ENCODE data around the gene CTNS.
A peak's percentile ranks its signal among the peaks of the same experiment; 100 is the strongest.

Gene CTNS

DNA sequence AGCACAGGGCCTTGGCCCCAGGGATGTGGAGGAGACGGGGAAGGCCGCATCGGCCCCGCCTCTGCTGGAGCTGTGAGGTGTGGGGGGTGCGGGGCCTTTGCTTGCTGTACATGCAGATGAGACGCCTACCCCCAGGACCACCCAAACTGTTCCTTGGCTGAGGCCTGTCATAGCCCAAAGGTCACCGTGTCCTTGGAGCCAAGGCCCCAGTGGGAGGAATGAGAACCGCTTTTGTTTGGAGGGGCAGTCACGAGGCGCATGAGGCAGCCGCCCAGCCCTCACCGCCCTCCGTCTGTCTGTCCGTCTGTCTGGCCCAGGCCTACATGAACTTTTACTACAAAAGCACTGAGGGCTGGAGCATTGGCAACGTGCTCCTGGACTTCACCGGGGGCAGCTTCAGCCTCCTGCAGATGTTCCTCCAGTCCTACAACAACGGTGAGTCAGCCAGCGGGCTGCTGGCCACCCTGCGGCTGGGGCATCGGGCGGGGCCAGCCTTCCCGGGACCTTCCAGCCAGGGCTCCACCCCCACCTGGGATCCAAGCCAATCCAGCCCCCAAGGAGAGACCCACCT, 23.1 kb downstream of the CTNS start:
- DNase-seq (ENCODE audit: low read depth): peak; percentile 51

DNA sequence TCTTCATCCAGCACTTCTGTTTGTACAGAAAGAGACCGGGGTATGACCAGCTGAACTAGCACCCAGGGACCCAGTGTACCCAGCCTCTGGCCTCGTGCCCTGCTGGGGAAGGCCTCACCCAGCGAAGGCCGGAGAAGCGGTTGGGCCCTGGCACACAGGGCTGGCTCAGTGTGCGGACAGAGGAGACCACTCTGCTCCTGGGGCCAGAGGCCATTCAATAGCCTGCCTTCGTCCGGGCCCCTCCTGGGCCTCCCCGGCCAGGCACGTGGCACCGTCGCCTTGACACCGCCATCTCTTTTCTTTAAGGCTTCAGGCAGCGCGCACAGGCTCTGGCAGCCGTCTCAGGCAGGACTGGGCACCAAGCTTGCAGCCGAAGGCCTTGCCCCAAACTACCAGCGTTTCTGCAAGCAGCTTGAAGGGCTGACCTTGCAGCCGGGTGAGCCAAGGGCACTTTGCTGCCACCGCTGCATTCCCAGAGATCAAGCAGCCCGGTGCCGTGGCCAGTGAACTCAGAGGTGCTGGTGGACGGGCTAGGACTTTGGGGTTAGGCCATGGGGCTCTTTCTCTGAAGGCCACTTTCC, 23.8 kb downstream of the CTNS start:
- no peak for DNase-seq (ENCODE audit: low read depth)

DNA sequence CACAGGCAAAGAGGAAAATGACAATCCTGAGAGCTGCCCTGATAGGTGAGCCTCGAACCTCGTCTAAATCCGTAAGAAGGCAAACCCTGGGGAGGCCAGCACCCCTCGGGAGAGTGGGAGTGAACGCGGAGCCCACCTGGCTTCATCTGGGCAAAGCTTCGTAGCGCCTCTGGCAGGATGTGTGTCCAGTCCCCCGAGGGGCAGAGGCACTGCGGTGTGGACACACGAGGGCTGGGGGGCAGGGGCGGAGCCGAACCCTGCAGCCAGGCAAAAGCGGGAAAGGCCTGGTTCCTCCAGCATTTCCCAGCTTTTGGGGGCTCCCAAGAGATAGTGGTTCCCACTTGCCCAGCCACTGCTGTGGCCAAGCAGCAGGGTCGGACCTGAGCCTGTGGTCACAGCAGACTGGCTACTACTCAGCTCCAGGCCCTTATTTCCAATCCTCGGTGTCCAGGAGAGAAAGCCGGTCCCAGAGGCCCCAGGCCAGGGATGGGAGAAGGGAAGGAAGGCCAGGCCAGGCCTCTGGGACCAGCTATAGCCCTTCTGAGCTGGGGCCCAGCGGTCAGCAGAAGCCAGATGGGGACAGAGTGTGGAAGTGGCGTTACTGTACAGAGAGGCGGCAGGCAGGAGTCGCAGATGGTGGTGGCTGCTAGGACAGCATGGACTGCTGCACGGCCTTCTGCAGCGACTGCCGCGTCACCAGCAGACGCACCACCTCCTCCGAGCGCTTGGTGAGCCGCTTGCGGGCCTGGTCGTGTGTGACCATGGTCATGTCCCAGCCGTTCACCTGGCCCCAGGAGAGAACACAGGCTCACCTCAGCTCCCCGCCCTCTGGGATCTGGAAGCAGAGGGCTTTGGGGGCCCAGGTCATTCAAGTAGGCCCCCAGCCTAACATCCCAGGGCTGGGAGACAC, 26.8 kb downstream of the CTNS start:
- no peak for DNase-seq (ENCODE audit: low read depth)

DNA sequence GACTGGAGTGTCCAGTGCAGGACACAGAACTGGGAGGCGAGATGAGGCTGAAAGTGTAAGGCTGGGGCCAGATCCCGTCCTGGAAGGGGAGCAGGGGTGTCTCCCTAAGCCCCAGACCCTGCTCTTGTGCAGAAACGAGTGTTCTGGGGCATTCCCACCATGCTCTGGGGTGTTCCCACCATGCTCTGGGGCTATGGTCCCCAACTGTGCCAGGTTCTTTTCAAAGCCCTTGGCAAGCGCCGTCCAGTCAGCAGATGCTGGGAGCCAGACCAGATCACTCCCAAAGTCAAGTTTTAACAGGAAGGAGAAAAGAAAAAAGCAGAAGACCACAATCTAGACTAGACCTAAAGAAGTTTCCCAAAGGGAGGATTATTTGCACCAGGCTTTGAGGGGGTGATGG, 29.3 kb downstream of the CTNS start:
- DNase-seq (ENCODE audit: low read depth): no peak

DNA sequence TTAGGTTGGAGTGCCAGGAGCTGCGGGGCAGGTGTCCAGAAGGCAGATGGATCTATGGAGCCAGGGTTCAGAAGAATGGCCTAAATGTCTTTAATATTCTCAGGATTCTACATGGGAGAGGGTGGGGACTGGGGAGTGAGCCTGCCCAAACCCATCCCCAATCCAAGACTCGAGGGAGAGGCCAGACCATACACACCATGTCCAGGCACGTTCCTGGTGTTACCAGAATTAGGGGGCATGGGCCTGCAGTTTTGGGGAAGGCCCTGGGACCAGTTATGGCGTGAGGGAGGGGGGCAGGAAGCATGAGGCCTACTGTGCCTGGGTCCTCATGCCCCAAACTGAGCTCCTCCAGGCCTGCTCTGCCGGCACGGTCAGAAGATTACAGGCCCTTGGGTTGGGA, 30.0 kb downstream of the CTNS start:
- no peak for DNase-seq (ENCODE audit: low read depth)

DNA sequence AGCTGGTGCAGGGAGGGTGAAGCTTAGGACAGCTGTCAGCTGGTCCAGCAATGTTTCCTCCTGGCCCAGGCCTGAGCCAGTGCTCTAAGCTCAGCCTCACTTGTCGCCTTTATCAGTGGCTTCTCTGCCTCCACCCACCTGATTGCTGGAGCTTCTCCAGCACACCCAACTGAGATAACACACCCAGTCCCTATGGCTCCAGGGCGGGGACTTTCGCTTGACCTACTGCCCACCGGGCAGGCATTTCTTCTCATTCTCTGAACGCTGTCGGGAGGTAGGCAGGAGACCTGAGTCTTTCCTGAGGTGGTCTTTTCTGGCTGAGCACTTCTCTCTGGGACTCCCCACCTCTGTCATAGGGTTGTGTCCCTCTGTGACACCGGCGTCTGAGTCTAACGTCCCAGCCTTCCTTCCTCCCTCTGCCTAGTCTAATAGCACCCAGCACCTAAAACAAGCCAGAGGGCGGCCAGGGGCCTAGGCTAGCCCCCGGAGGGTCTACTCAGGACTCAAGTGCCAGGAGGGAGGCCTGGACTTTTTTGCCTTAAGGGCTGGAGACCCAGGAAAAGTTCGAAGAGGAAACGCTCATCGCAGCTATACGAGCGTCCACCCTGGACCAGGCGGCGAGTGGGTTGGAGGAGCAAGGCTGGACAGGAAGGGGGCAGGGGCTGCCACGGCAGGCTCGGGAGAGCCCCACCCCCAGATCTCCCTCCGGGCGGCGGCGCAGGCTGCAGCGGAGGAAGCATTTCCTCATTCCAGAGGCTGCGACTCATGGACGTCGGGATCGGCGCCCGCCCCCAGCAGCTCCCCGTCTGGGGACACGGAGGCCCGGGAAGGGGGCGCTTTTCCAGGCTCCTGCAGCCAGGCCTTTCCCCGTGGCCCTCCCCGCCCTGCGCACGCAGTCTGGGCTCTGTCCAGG, 31.1 kb downstream of the CTNS start:
- peak; percentile 50 for DNase-seq (ENCODE audit: low read depth)

DNA sequence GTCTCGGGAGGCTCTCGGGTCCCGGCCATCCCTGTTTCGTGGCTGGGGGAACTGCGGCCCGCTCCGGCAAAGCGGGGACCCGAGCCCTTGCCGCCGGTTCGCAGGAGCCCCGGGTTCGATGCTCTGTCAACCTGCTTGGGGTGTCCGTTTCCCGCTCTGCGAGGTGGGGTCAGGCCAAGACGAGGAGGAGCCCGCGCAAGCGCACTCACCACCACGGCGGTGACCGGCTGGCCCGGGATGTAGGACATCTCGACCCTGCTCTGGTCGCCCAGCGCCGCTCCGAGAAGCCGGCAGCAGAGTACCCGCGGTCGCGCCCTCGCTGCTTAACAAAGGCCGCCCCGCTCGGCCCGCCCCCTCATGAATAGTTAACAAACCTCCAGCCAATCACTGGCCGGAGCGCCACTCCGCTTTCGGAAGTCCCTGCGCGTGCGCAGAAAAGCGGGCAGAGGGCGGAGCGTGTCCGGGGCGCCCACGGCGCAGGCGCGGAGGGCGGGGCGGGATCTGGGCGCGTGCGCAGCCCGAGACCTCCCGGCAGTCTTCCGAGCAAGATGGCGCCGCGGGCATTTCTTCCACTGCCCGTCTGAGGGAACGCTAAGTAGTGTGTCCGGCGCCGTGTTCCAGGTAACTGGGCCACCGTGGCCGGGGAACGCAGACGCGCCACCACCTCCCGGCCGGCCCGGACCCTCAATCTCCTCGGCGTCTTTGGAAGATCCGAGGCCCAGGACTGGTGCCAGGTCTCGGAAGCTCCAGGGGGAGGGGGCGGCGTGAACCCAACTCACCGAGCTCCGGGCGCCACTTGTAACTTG, 31.9 kb downstream of the CTNS start, which contains the start of the genes EMC6 and TAX1BP3:
Gene EMC6, plus strand, starts transcription at position 534 of the 806 bp plus-strand sequence. CDS start 335 bp downstream, outside the sequence.
Gene TAX1BP3, minus strand, starts transcription at position 300 of the 806 bp plus-strand sequence. Its CDS starts 52 bp downstream, at position 248.
- peak; percentile 71 for DNase-seq (ENCODE audit: low read depth)

DNA sequence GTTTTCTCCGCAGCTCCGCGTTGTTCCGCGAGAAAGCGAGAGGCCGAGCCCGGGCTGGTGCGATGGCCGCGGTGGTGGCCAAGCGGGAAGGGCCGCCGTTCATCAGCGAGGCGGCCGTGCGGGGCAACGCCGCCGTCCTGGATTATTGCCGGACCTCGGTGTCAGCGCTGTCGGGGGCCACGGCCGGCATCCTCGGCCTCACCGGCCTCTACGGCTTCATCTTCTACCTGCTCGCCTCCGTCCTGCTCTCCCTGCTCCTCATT, 32.5 kb downstream of the CTNS start:
- no peak for DNase-seq (ENCODE audit: low read depth)

DNA sequence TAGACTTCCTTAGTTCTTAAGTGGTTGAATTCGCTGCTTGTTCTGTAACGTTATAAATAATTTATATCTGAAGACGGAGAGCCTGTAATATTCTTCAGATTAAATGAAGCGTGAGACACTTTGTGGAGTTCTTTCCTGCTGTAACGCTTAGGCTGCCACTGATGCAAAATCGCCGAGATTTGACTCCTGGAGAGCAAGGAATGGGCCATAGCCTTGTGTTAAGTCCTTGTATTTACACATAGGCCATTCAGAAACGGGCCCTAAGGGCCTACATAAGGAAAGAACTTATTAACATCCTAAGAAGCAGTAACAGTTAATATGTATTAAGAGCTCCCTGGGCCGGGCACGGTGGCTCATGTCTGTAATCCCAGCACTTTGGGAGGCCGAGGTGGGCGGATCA, 33.0 kb downstream of the CTNS start:
- DNase-seq (ENCODE audit: low read depth): no peak

DNA sequence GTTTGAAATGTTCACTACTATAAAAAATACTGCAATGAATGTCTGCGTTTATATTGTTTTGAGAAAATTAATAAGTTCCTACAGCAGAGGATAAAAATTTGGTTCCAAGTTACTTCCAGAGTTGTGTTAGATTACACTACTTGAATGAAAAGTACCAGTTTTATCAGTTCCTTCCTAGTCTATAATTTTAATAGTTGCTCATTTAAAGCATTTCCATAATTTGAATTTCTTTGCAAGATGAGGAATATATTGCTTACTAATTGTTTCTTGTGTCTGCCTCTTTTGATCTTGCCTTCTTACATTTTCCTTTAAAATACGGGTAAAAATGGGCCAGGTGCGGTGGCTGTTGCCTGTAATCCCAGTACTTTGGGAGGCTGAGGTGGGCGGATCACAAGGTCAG, 36.0 kb downstream of the CTNS start:
- DNase-seq (ENCODE audit: low read depth): no peak

DNA sequence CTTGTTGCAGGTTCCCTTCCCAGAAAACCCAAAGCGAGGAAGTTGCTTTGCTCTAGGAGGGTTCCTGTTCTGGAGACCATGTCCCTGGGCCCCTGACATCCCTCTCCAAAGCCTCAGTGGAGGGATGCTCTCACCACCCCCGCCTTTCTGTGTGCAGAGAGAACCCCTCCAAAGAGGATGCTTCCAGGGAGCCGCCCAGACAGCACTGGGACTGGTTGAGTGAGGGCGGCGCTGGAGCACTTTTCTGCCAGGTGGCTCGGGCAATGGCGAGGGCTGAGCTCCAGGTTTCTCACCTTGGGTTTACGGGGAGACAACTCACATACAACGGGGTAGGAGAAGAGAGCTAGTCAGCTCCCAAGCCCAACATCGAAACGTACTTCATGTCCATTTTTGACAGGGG, 39.3 kb downstream of the CTNS start:
- no peak for DNase-seq (ENCODE audit: low read depth)

DNA sequence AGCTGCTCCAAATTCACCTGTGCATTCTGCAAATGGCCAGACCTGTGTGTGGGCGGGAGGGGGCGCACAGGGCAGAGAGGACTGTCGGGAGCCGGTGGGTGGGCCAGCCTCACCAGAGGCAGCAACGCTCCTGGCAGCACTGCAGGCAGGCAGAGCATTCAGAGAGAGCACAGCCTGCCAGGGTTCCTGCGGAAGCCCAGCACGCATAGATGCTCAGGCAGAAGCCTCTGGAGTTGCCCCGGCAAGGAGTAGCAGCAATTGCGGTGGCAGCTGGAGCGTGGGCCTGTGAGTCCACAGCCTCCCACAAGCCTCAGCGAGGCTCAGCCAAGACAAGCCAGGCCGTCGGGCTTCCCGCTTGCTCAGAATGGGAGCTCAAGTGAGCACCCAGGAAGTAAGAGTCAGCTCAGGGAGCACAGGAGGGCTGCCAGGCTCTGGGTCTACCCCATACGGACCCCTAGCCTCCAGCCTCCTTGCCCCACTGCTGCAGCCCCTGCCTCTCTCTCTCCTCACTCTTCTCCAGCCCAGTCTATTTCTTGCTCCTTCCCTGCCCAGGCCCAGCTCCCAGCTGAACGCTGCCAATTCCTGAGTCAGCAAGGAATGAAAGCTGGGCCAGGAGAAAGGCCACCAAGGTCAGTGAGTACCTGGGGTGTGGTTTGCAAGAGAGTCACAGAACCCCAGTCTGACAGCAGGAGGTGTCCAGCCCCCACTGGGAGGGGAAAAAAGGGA, 41.7 kb downstream of the CTNS start:
- no peak for DNase-seq (ENCODE audit: low read depth)

DNA sequence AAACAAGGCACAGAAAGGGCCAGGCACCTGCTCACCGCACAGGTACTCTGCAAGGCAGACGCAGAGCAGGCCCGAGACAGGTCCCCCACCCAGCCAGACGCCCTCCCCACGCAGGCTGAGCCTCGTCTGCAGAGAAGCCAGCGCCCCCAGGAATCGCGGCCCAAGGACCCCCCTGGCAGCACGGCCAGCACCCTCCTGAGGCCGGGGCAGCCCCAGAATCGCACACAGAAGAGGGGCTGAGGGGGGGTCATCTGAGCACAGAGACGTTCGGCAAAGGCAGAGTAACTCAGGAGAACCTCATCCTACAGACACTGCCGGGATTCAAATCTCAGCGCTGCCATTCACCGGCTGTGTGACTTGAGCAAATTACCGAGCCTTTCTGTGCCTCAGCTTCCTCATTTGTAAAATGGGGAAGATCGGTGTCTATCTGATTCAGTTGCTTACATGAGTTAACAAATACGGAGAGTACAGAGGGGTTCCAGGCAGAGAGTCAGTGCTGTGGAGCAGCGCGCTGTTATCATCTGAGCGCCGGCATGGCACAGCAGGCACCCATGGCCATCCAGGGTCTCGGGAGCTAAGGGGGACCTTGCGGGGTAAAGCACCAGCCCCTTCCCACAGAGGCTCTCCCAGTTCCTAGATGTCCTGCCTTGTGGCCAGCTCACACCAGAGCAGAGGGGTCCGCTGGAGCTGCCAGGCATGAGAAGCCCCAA, 42.4 kb downstream of the CTNS start:
- no peak for DNase-seq (ENCODE audit: low read depth)

DNA sequence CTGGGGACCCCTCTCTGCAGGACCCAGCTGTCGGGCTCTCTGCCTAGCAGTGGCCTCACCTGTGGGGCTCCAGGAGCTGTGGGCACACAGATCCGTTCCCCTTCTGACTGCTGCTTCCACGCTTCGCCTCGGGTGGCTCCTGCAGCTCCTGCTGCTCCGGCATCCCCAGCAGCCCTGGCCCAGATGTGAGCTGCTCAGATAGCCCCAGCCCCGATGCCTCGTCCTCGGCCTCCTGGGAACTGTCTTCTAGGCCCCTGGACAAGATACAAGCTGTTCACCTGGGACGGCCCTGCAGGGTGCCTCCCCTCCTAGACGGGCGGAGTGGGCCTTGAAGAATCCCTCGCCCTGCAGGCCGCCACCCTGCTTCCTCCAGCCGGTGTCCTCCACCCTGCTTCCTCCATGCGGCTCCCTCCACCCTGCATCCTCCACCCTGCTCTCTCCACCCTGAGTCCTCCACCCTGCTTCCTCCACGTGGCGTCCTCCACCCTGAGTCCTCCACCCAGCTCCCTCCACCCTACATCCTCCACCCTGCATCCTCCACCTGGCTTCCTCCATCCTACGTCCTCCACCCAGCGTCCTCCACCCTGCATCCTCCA, 43.1 kb downstream of the CTNS start:
- DNase-seq (ENCODE audit: low read depth): no peak

DNA sequence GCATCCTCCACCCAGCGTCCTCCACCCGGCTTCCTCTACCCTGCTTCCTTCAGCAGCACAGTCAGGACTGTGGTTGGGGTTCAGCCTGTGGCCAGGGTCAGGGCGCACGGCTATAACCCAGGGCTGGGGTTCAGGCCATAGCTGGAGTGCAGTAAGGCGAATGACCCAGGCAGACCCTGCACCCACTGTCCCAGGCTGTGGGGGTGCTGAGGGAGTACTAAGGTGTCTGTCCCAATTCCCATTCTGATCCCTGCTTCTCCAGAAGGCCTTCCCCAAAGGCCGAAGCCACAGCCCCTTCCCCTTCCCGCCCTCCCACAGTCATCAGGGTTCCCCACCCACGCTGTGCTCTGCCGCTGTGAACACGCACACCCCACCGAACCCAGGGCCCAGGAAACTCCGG, 44.5 kb downstream of the CTNS start:
- DNase-seq (ENCODE audit: low read depth): no peak

DNA sequence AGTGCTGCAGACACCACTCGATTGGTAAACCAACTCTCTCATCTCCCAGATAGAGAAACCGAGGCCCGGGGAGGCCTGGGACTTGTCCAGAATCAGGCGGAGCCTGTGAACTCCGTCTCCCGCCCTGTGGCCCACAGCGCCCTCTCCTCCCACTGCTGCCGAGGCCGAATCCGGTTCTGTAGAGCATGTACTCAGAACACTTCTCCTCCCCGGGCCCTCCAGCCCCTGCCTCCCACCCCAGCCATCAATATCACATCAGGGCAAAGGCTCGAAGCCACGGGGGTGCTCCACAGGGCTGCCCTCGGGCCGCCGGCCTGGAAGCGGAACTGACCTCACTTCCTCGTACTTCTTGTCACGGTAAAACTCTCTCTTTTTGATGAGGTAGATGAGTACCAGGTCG, 45.0 kb downstream of the CTNS start:
- no peak for DNase-seq (ENCODE audit: low read depth)

DNA sequence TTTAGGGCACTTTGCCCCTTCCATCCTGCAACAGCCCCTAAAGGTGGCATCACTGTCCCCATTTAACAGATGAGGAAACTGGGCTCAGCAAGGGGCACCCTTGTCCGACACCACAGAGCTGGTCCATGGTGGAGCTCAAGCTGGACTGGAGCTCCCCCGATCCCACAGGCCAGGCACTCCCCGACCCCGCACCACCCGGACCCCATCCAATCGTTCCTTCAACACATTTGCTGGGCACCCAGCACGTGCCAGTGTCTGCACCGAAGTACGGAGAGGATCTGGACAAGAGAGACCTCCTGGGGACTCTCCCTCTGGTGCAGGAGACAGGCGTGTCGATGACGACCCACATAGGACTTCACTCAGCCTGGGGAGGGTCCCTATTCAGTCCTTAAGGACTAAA, 45.5 kb downstream of the CTNS start:
- no peak for DNase-seq (ENCODE audit: low read depth)

DNA sequence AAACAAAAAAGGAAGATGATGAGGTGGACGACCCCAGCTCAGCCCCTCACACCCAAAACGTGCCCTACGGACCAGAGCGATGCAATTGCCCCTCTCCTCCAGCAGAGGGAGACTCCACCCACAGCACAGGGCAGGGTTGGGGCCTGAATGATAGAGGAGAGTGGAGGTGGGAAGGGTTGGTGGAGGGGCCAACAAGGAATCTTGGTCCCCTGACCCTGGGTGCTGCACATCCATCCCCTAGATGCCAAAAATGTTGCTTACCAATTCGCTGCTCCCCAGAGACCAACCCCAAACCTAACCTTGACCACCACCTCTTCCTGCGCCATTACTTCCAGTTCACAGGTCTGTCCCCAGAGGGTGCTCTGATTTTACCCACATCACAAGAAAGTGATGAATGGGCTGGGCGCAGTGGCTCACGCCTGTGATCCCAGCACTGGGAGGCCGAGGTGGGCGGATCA, 46.5 kb downstream of the CTNS start:
- no peak for DNase-seq (ENCODE audit: low read depth)

DNA sequence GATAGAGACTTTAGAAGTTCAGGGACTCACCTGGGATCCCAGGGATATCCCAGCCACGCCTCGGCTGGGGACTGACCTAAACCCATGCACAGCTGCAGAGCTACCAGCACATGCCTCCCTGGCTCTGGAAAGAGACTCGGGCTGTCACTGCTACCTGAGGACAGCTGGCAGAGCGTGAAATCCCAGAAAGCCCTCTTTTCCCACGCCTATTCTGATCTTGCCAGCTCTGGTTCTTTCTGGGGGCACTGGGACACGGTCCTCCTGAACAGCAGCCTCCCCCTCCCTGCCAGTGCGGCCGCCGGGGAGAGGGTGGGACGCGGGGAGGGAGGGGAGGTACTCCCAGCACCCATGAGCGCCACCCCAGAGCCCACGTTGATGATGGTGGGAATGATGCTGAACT, 48.6 kb downstream of the CTNS start:
- DNase-seq (ENCODE audit: low read depth): no peak
